Thymus (tissue), 2 donors: Measurements from ENCODE around the gene SF3A1. TPM values are rescaled to one million over a fixed set of nuclear protein-coding genes. Genes with fewer than 3 reads are reported as not detected.

Source experiments
- polyA plus RNA-seq: library from polyadenylated mRNA; stranded (reverse); fragments of 200-250 nt; gene quantifications from one replicate; pipeline ENCODE4 v1.2.3, GENCODE V29; 2013
- total RNA-seq: library from RNA; stranded (reverse); fragments of 120-200 nt; gene quantifications from one replicate; pipeline ENCODE4 v1.2.4, GENCODE V29; 2013
- donor health status: healthy.

SF3A1 gene
- total and polyA plus RNA-seq, 2 donors: 25.7 to 26.9 TPM

Other genes with a start within 250 kb of the SF3A1 start
- 0.90 TPM for gene LIF, start 110.1 kb downstream of the SF3A1 start, total RNA-seq
- gene LIF, start 110.1 kb downstream of the SF3A1 start, polyA plus RNA-seq: 0.21 TPM
- 1.9 TPM for gene OSM, start 90.0 kb downstream of the SF3A1 start, total RNA-seq
- 6.0 TPM for gene OSM, start 90.0 kb downstream of the SF3A1 start, polyA plus RNA-seq
- 12.8 TPM for gene CASTOR1, start 67.4 kb downstream of the SF3A1 start, total RNA-seq
- gene CASTOR1, start 67.4 kb downstream of the SF3A1 start, polyA plus RNA-seq: 19.6 TPM
- gene TBC1D10A, start 30.0 kb downstream of the SF3A1 start, total RNA-seq: 25.6 TPM
- 39.0 TPM for gene TBC1D10A, start 30.0 kb downstream of the SF3A1 start, polyA plus RNA-seq
- 2.1 TPM for gene CCDC157, start 113 bp upstream of the SF3A1 start, total RNA-seq
- gene CCDC157, start 113 bp upstream of the SF3A1 start, polyA plus RNA-seq: 3.2 TPM
- 6.4 TPM for gene RNF215, start 30.5 kb upstream of the SF3A1 start, total RNA-seq
- 11.1 TPM for gene RNF215, start 30.5 kb upstream of the SF3A1 start, polyA plus RNA-seq
- gene SEC14L2, start 40.1 kb upstream of the SF3A1 start, total RNA-seq: 7.2 TPM
- 6.2 TPM for gene SEC14L2, start 40.1 kb upstream of the SF3A1 start, polyA plus RNA-seq
- 23.9 TPM for gene MTFP1, start 68.9 kb upstream of the SF3A1 start, total RNA-seq
- gene MTFP1, start 68.9 kb upstream of the SF3A1 start, polyA plus RNA-seq: 11.1 TPM
- gene SEC14L3, start 115.1 kb upstream of the SF3A1 start, total RNA-seq: 0.05 TPM
- 0.07 TPM for gene SEC14L3, start 115.1 kb upstream of the SF3A1 start, polyA plus RNA-seq
- gene SEC14L4, start 148.8 kb upstream of the SF3A1 start, total RNA-seq: 0.09 TPM
- gene SEC14L4, start 148.8 kb upstream of the SF3A1 start, polyA plus RNA-seq: 0.05 TPM
- gene SEC14L6, start 189.8 kb upstream of the SF3A1 start, total RNA-seq: 0.24 TPM
- gene SEC14L6, start 189.8 kb upstream of the SF3A1 start, polyA plus RNA-seq: 0.39 TPM
- gene GAL3ST1, start 217.8 kb upstream of the SF3A1 start, total RNA-seq: 0.09 TPM
- gene GAL3ST1, start 217.8 kb upstream of the SF3A1 start, polyA plus RNA-seq: 0.46 TPM
- 53.3 TPM for gene PES1, start 235.0 kb upstream of the SF3A1 start, total RNA-seq
- gene PES1, start 235.0 kb upstream of the SF3A1 start, polyA plus RNA-seq: 48.7 TPM